ENCODE results near the gene FAM117B. TPM values are rescaled to one million over a fixed set of nuclear protein-coding genes. Genes with fewer than 3 reads are reported as not detected.

The FAM117B gene
- total RNA-seq, 1 donor from 2014 or later = 7.1 TPM

DNA sequence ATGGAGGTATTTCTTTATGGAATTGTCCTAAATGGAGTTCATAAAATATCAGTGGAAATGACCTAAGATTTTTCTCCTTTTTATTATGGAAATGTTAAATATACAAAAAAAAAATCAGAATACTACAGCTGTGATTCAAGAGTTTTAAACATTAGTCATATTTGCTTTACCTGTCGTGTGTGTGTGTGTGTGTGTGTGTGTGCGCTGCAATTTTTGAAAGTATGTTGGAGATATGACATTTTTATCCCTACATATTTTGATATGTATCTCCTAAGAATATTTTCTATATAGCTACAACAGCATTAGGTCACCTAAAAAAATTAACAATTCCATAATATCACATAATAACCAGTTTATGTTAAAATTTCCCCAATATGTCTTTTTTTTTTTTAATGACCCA is 85.5 kb downstream of the FAM117B start:
- H3K4me3 ChIP-seq (ENCODE audit: low read depth, low read length) = no peak overlapping the region
- TF ChIP-seq, protein P1, sequence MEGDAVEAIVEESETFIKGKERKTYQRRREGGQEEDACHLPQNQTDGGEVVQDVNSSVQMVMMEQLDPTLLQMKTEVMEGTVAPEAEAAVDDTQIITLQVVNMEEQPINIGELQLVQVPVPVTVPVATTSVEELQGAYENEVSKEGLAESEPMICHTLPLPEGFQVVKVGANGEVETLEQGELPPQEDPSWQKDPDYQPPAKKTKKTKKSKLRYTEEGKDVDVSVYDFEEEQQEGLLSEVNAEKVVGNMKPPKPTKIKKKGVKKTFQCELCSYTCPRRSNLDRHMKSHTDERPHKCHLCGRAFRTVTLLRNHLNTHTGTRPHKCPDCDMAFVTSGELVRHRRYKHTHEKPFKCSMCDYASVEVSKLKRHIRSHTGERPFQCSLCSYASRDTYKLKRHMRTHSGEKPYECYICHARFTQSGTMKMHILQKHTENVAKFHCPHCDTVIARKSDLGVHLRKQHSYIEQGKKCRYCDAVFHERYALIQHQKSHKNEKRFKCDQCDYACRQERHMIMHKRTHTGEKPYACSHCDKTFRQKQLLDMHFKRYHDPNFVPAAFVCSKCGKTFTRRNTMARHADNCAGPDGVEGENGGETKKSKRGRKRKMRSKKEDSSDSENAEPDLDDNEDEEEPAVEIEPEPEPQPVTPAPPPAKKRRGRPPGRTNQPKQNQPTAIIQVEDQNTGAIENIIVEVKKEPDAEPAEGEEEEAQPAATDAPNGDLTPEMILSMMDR (conservative IDR thresholded peaks at IDR 0.05; ENCODE audit: low read depth, low read length) = no peak
- no peak for DNase-seq (ENCODE audit: low read depth)

DNA sequence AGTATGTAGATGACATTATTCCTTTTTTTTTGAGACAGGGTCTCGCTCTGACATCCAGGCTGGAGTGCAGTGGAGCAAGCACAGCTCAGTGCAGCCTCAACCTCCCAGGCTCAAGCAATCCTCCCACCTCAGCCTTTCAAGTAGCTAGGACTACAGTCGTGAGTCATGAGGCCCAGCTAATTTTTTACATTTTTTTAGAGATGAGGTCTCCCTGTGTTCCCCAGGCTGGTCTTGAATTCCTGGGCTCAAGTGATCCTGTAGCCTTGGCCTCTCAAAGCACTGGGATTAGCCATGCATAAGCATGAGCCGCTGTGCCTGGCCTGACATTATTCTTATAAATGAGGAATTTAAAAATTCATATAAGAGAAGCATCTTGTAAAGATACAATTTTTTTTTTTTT is 86.9 kb downstream of the FAM117B start:
- no peak overlapping the region for H3K4me3 ChIP-seq (ENCODE audit: low read depth, low read length)
- TF ChIP-seq, protein P1 (conservative IDR thresholded peaks at IDR 0.05; ENCODE audit: low read depth, low read length) = no peak
- DNase-seq (ENCODE audit: low read depth) = peak; percentile 57

DNA sequence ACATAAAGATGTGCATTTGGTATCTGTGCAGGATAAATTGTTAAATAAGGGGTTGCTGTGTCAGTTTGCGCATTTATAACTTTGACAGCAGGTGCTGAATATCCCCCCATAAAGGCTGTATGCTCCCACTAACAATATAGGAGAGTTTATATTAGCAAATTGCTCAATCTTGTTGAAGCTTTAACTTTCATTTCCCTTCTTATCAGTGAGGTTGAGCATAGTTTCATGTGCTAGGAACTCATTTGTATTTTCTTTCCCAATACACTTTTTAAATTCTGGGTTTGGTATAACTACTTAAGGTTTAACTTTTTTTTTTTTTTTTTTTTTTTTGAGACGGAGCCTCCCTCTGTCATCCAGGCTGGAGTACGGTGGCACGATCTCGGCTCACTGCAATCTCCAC is 89.0 kb downstream of the FAM117B start:
- TF ChIP-seq, protein P1 (conservative IDR thresholded peaks at IDR 0.05; ENCODE audit: low read depth, low read length) = no peak
- no peak for DNase-seq (ENCODE audit: low read depth)
- no peak overlapping the region for H3K4me3 ChIP-seq (ENCODE audit: low read depth, low read length)

DNA sequence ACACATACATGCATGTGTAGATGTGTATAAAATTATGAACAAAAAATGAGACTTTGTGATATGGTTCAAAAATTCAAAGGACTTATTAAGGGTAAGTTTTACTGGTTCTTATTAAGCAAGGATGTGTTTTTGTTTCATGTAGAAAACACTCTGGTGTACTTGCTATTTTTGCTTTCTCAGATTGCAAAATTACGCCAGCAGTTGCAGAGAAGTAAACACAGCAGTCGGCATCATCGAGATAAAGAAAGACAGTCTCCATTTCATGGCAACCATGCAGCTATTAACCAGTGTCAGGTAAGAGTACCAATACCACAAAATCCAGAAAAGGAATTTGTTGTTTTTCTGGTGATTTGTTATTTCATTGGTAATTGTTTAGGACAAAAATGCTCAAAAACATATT is 91.3 kb downstream of the FAM117B start:
- DNase-seq (ENCODE audit: low read depth) = no peak
- TF ChIP-seq, protein P1 (conservative IDR thresholded peaks at IDR 0.05; ENCODE audit: low read depth, low read length) = no peak
- no peak overlapping the region for H3K4me3 ChIP-seq (ENCODE audit: low read depth, low read length)

DNA sequence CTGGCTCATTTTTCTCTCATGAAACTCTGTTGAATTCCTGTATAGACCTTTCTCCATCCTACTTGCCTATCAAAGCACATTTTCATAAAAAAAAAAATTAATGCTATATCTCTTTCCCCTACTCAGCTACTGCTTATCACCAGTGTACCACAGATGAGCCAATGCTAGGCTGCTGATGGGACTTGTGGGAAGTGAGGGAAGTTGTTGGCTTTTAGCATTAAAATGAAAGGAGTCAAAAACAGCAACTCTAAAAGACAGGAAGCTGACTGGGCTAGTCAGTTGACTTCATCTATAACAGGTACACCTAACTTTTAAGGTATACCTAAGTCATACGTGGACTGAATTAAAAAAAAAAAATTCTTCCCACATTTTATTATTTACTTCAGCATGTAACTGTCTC is 102.1 kb downstream of the FAM117B start:
- TF ChIP-seq, protein P1 (conservative IDR thresholded peaks at IDR 0.05; ENCODE audit: low read depth, low read length) = no peak
- no peak overlapping the region for H3K4me3 ChIP-seq (ENCODE audit: low read depth, low read length)
- DNase-seq (ENCODE audit: low read depth) = no peak

DNA sequence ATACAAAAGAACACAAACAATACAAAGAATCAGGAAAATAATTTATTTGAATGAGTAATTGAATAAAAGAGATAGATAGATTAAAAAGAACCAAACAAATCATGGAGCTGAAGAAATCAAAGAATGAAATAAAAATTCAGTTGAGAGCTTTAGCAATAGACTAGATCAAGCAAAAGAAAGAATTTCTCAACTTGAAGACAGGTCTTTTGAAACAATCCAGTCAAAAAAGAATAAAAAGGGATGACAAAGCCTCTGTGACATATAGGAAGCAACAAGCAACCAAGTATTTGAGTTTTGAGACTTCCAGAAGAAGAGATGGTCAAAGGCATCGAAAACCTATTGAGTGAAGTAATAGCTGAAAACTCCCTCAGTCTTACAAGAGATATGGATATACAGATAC is 108.8 kb downstream of the FAM117B start:
- TF ChIP-seq, protein P1 (conservative IDR thresholded peaks at IDR 0.05; ENCODE audit: low read depth, low read length) = no peak
- H3K4me3 ChIP-seq (ENCODE audit: low read depth, low read length) = no peak overlapping the region
- no peak for DNase-seq (ENCODE audit: low read depth)

DNA sequence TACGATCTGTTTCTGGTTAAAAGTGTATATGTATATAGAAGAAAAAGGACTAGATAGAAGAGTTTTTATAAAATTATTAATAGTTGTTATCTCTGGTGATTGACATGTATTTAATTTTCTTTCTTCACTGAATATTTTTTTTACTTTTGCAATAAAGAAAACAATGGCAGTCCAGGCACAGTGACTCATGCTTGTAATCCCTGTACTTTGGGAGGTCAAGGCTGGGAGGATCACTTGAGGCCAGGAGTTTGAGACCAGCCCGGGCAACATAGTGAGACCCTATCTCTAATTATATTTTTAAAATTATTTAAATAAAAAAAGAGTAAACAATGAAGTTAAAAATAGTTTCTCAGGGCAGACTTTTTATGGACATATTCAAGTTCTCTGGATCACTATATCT is 114.7 kb downstream of the FAM117B start:
- no peak overlapping the region for H3K4me3 ChIP-seq (ENCODE audit: low read depth, low read length)
- no peak for DNase-seq (ENCODE audit: low read depth)
- TF ChIP-seq, protein P1 (conservative IDR thresholded peaks at IDR 0.05; ENCODE audit: low read depth, low read length) = no peak
